NT2/D1 (cell line): ENCODE data around the gene AASDHPPT.

ENCODE experiments used
- SUZ12 ChIP-seq: IDR thresholded peaks from 2 replicates; pipeline ENCODE4 v1.6.1; 2011; ENCODE audit not compliant: insufficient read length, insufficient read depth; ENCODE audit errors: extremely low read depth
- YY1 ChIP-seq: IDR thresholded peaks from 2 replicates; pipeline ENCODE4 v1.6.1; 2011; ENCODE audit not compliant: insufficient read length, insufficient read depth
- ZNF274 ChIP-seq: IDR thresholded peaks from 2 replicates; pipeline ENCODE4 v1.6.1; 2011; ENCODE audit warnings: mild to moderate bottlenecking, low read depth, low read length

DNA sequence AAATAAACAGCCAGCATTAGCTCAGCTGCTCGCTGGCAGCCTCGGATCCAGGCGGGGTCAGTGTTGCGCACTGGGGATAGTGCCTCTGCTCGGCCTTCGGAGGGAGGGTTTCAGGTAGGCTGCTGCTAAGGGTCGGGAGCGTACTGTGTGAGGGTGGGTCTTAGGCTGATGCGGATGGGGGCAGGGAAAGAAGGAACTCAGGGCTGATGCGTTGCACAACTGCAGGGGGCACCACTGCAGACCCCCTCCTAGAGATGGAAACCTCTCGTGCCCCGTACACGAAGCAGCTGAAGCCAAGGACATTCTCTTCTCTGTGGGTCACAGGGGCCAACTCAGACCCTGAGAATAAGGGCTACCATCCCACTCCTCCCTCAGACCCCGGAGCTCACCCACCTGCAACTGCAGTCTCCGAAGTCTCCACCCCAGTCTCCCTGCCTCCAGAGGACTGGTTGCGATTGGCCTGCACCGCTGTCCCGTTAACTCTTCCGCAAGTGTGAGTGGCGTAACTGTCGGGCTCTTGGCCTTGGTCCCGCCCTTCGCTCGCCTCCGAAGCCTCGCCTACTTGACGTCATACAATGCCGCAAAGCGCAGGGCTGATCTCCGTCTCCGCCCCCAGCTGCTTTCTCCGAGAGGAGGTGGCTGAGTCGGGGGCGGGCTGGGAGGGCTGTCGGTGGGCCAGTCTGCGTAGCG is 398 bp upstream of the AASDHPPT start, which contains the start of gene KBTBD3:
- no peak for TF ChIP-seq YY1
- no peak for TF ChIP-seq SUZ12
- TF ChIP-seq ZNF274, result no peak
